Suppressor macrophage treated with lipopolysaccharide for 4 hours (primary cell): ENCODE measurements around the gene AP3B1.

Experiments
- DNase-seq: peaks from one replicate; pipeline ENCODE4 v3.0.0-alpha.2; 2020

Gene AP3B1

GRCh38 chr5:78000191-78000590 is 294.3 kb downstream of the AP3B1 start:
- DNase-seq: no peak

GRCh38 chr5:77999399-77999798 is 295.1 kb downstream of the AP3B1 start:
- no peak for DNase-seq

DNA sequence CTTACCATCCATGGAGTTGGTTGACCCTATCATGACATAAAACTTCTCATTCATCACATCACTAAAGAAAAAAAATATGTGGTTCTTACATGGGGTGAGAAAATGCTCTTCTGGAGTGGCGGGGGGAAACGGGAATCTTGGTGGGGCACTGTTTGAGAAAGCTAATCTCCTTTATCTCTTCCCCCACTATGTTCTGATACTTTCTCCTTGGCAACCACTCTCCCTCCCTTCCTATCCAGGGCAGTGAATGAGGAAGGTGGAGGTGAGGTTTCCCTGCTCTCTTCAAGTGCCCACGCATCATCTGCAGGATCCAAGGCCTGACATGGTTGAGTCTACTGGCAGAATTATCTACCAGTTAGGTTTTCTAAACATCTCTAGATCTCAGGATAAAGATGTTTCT is 297.6 kb downstream of the AP3B1 start:
- no peak for DNase-seq

DNA sequence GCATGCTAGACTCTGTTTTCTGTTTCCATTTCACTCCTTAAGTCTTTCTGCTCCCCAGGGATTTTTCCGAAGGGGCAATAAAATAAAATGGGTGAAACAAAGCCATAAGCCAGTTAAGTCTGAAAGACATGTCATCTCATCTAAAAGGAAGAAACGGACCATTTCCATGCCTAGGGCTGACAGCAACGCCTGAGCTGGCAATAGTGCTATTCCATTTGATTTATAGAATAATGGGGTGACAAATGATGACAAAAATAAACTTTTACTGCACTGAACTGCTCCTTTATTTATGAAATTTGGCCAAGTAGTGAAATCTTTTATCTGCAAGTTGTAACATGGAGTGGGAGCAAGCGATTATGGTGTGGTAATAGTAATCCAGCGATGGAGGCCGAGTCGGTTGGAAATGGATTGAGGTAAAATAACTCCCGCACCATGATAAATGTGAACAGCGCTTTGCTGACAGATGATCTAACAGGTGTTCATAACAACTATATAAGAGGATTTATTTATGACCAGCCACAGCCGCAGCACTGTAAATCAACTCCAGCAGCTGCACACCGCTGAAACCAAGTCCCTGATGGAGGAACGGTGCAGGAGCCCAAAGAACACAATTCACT is 298.6 kb downstream of the AP3B1 start:
- no peak for DNase-seq

GRCh38 chr5:77994943-77995342 is 299.6 kb downstream of the AP3B1 start:
- no peak for DNase-seq

- DNase-seq: no peak
Observed at GRCh38 chr5:77993855-77994318, 300.6 kb downstream of the AP3B1 start.

GRCh38 chr5:77993141-77993854 is 301.2 kb downstream of the AP3B1 start:
- DNase-seq: no peak

DNA sequence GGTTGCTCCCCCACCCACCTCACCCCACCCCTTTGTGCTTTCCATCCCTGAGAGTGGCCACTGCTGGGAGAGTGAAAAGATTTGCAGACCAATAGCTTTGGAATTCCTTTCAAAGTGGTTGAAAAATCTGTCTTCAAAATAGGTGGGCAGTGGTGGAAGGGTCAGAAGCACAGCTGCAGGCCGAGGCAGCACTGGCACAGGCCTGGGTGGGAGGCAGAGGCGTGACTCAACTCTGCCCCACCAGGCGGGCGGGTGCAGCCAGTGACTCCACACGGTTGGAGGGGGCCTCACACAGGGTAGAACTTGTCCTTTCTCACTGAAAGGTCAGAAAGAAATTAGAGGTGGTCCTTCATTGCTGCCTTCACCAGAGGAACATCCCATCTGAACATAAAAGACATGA is 303.4 kb downstream of the AP3B1 start:
- no peak for DNase-seq

- no peak for DNase-seq
Observed at GRCh38 chr5:77990020-77990419, 304.5 kb downstream of the AP3B1 start.

- no peak for DNase-seq
Observed at GRCh38 chr5:77987988-77988387, 306.5 kb downstream of the AP3B1 start.

DNA sequence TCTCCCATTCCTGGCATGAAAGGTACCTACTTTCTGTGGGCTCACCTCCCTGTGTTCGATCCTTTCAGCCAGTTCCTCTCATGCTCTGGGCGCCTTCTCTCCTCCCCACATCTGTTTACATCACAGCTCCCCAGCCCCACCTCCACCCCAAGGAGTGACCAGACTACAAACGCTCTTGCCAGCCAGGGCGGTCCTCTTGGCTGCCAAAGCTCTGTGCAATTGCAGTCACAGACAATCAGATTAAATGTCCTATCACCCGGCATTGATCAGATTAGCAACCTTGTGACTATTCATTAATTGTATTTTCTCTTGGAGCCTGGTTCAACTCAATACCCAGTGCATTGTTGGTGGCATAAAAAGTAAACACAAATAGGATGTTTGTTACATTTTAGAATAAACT is 307.2 kb downstream of the AP3B1 start:
- DNase-seq: no peak

GRCh38 chr5:77986261-77986660 is 308.2 kb downstream of the AP3B1 start:
- DNase-seq: no peak

DNA sequence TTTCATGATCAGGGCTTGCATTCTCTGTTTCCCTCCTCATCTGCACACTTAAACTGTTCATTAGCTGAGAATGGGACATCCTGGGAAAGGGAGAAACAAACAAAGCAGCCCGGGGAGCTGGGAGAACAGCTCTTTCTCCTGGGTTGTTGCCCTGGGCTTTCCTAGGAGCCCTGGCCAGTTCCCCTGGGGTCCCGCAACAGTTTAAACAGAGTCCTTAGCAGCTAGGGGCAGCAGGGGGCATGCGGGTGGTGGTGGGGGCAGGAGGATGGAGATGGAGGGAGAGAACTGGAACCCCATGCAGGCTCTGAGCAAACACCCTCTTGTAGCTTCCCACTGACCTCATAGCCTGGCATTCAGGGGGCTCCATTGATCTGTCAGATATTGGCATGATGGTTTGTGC is 309.3 kb downstream of the AP3B1 start:
- no peak for DNase-seq

DNA sequence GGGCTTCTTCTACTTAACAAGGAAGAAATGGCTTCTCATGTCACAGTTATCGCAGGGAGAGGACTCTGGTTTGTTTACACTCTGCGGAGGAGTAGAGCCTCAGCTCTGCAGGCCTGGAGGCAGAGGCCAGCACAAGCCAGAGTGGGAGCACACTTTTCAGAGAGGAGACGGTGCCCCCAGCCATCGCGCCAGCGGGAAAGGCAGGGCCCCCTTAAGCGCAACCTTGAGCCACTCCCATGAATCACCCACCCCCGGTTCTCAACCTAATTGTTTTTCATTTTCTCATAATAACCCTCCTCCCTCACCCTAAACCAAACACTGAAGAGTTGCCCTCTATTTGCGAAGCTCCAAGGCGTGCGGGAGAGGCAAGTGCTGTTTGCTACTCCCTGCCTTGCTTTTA is 309.9 kb downstream of the AP3B1 start:
- no peak for DNase-seq

- DNase-seq: no peak
Observed at GRCh38 chr5:77983482-77984199, 310.9 kb downstream of the AP3B1 start.

GRCh38 chr5:77981820-77982219 is 312.7 kb downstream of the AP3B1 start:
- DNase-seq: no peak

DNA sequence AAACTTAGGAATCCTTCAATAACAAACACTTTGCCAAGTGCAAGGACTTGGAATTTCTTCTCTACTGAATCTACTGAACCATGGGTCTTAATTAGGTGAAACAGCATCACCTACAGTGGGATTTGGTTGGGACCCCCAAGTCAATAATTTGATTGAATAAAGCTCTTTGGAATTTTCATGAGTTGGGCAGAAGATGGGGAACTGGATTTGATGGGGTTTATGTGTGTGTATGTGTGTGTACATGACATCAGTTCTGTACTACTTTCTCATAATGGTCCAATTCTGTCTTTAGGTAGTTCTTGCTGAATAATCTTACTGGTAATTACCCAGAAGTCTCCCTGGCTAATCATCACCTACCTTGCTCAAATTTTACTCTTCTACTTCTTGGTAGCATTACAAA is 319.9 kb downstream of the AP3B1 start:
- DNase-seq: no peak

DNA sequence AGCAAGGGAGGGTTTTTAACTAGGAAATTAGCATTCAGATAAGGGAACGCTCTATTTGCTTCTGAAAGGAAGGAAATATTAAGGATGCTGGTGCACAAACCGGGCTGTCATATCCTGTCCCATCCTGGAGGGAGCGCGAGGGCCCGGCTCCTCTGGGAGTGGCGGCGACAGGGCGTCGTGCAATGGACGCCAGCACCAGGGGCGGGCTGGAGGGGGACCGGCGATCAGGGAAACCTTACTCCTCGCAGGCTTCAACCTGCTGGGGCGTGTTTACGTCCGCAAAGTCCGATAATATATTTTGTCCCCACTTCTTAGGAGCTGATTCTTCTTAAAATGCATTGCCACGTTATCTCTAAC is 321.3 kb downstream of the AP3B1 start:
- no peak for DNase-seq

- DNase-seq: no peak
Observed at GRCh38 chr5:77972469-77973252, 321.8 kb downstream of the AP3B1 start.

GRCh38 chr5:77971776-77972468 is 322.6 kb downstream of the AP3B1 start:
- DNase-seq: no peak

- DNase-seq: no peak
Observed at GRCh38 chr5:77970891-77971290, 323.6 kb downstream of the AP3B1 start.

DNA sequence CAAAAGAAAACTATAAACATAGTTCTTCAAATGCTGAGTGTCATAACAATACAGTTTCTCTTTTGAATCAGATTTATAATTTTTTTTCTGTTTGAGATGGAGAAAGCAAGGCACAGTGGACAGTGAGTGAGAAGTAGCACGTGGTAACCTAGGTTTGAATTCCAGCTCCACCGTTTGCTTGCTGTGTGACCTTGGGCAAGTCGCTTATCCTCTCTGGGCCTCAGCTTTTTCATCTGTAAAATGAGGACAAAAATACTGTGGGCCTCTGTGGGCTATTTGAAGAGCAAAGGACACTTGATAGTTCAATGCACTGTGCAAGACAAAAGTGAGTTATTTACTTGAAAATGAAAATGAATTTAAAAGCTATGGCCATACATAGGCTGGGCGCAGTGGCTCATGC is 330.7 kb downstream of the AP3B1 start:
- DNase-seq: no peak

- DNase-seq: no peak
Observed at GRCh38 chr5:77960863-77961396, 333.6 kb downstream of the AP3B1 start.
